Hepatocyte (in vitro differentiated cells): ENCODE data around the gene REV1.

ENCODE experiments used
- CTCF ChIP-seq: fragments of 200-600 bp; sonication (generic); IDR thresholded peaks from 2 replicates; pipeline ENCODE4 v1.5.1; 2016; ENCODE audit warnings: antibody characterized with exemption, mild to moderate bottlenecking; ENCODE audit not compliant: poor library complexity
- EZH2 ChIP-seq: fragments of 200-600 bp; sonication (generic); IDR thresholded peaks from 2 replicates; pipeline ENCODE4 v1.6.1; 2016; ENCODE audit warnings: antibody characterized with exemption, mild to moderate bottlenecking, borderline replicate concordance

DNA sequence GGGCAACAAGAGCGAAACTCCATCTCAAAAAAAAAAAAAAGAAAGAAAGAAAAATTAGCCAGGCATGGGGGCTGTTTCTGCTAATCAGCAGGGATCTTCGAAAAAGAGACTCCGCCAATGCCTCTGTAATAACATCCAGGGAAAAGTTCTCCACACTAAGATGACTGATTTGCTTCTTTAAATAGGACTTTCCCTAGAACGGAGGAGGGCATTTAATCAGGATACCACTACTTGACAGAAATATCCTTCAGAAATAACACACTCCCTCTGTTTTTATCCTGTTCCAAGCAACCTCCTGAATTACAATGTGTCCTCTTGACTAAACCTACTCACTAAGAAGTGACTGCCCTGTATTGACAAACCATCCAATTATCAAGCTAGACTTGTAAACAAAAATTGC is 21.7 kb downstream of the REV1 start:
- no peak for TF ChIP-seq CTCF
- TF ChIP-seq EZH2, result no peak
